Fibroblast of lung (primary cell): ENCODE data around the gene DSP. TPM values are rescaled to one million over a fixed set of nuclear protein-coding genes. Genes with fewer than 3 reads are reported as not detected.

Experiments used
- DNase-seq, 2 donors: peaks; one replicate each; pipeline versions ENCODE4 v3.0.0 to v3.0.0-alpha.2; 2010; ENCODE audit warnings: low read depth in 2 of 2
- H2AFZ ChIP-seq: 2 replicates; pipeline ENCODE4 v1.5.1; 2012; ENCODE audit warnings: low read length, control low read depth, inconsistent platforms
- H3K27ac ChIP-seq: 2 replicates; pipeline ENCODE4 v1.5.1; 2011; ENCODE audit warnings: low read length, control low read depth; ENCODE audit not compliant: insufficient read depth
- H3K27me3 ChIP-seq: 2 replicates; pipeline ENCODE4 v1.5.1; 2011; ENCODE audit warnings: mild to moderate bottlenecking, low read length; ENCODE audit not compliant: control insufficient read depth, insufficient read depth
- H3K36me3 ChIP-seq: 2 replicates; pipeline ENCODE4 v1.5.1; 2011; ENCODE audit warnings: low read length; ENCODE audit not compliant: control insufficient read depth, insufficient read depth
- H3K4me1 ChIP-seq: 2 replicates; pipeline ENCODE4 v1.5.1; 2011; ENCODE audit warnings: low read length; ENCODE audit not compliant: control insufficient read depth, insufficient read depth; ENCODE audit errors: extremely low read depth
- H3K4me2 ChIP-seq: 2 replicates; pipeline ENCODE4 v1.5.1; 2011; ENCODE audit warnings: low read length, control low read depth; ENCODE audit not compliant: insufficient read depth; ENCODE audit errors: extremely low read depth
- H3K4me3 ChIP-seq, 4 experiments: fragments of 200-600 bp in 1 of 4; sonication (generic) in 1 of 4; replicated peaks in 1 of 4; 2 replicates each; pipeline ENCODE4 v1.5.1; 2011 to 2016; ENCODE audit warnings: low read length in 4 of 4, low read depth in 3 of 4, mild to moderate bottlenecking in 3 of 4, control low read depth in 2 of 4, inconsistent platforms in 1 of 4, mixed read lengths in 1 of 4; ENCODE audit not compliant: insufficient read depth in 1 of 4; ENCODE audit errors: control extremely low read depth in 1 of 4
- H3K79me2 ChIP-seq: 2 replicates; pipeline ENCODE4 v1.5.1; 2012; ENCODE audit warnings: mild to moderate bottlenecking, low read length, inconsistent platforms; ENCODE audit not compliant: control insufficient read depth, insufficient read depth
- H3K9ac ChIP-seq: 2 replicates; pipeline ENCODE4 v1.5.1; 2011; ENCODE audit warnings: mild to moderate bottlenecking, low read length, control low read depth; ENCODE audit not compliant: insufficient read depth
- H3K9me3 ChIP-seq: 2 replicates; pipeline ENCODE4 v1.5.1; 2012; ENCODE audit warnings: low read depth, low read length; ENCODE audit not compliant: control insufficient read depth, insufficient read depth
- H4K20me1 ChIP-seq: 2 replicates; pipeline ENCODE4 v1.5.1; 2011; ENCODE audit warnings: low read length; ENCODE audit not compliant: control insufficient read depth, insufficient read depth; ENCODE audit errors: extremely low read depth
- EZH2 ChIP-seq: IDR thresholded peaks from 2 replicates; pipeline ENCODE4 v1.5.1; 2012; ENCODE audit warnings: low read length, control low read depth, mild to moderate bottlenecking; ENCODE audit errors: missing control alignments
- polyA plus RNA-seq, 2 donors: library from polyadenylated mRNA; depleted of rRNA in 1 of 2; stranded (reverse) in 1 of 2; unstranded in 1 of 2; fragments of >200 nt; gene quantifications; 2 replicates each; pipeline ENCODE4 v1.2.1, GENCODE V29; 2011 to 2012; ENCODE audit warnings: missing spikeins in 1 of 2
- total RNA-seq: library from RNA; depleted of rRNA; stranded (reverse); fragments of >200 nt; gene quantifications from 2 replicates; pipeline ENCODE4 v1.2.1, GENCODE V29; 2014
- TF ChIP-seq, protein P1 (sequence below), 2 donors: IDR thresholded peaks in 1 of 2; conservative IDR thresholded peaks in 1 of 2; 1 replicate in 1 of 2; 2 replicates in 1 of 2; pipeline ENCODE4 v1.5.1; 2011 to 2012; ENCODE audit warnings: low read length in 2 of 2, control low read depth in 1 of 2, inconsistent platforms in 1 of 2, low read depth in 1 of 2, mild to moderate bottlenecking in 1 of 2

The DSP gene
- total and polyA plus RNA-seq, 2 donors (not counting 1 experiment from before 2014, with no cell fraction given), result 3.8 TPM; not detected in 1

DNA sequence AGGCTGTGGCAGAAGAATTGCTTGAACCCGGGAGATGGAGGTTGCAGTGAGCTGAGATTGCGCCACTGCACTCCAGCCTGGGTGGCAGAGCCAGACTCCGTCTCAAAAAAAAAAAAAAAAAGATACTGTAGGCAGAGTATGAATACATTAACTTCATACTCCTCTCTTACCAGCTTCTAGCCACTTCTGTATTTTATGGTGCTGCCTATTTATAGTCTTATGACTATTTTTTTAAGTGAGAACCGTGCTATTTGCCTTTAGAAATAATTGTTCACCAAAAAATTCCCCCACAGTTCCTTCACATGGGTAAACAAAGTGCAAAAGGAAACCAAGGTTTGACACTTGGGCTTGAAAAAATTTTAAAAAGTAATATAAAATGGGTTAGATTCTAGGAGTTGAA lies 47.0 kb downstream of the DSP start:
- TF ChIP-seq EZH2, result no peak
- TF ChIP-seq, protein P1, sequence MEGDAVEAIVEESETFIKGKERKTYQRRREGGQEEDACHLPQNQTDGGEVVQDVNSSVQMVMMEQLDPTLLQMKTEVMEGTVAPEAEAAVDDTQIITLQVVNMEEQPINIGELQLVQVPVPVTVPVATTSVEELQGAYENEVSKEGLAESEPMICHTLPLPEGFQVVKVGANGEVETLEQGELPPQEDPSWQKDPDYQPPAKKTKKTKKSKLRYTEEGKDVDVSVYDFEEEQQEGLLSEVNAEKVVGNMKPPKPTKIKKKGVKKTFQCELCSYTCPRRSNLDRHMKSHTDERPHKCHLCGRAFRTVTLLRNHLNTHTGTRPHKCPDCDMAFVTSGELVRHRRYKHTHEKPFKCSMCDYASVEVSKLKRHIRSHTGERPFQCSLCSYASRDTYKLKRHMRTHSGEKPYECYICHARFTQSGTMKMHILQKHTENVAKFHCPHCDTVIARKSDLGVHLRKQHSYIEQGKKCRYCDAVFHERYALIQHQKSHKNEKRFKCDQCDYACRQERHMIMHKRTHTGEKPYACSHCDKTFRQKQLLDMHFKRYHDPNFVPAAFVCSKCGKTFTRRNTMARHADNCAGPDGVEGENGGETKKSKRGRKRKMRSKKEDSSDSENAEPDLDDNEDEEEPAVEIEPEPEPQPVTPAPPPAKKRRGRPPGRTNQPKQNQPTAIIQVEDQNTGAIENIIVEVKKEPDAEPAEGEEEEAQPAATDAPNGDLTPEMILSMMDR (conservative IDR thresholded peaks at IDR 0.05 in 1 of 2, IDR thresholded peaks at IDR 0.05 in 1 of 2; ENCODE audit: low read depth in 1 of 2, low read length in 2 of 2), result no peak
- Histone ChIP-seq H3K79me2 (peaks cover 33% of the 10 kb centered on the region), H3K27ac (no peak overlapping the region), H3K27me3 (no peaks in the 10 kb centered on the region), H3K4me3 (no peak overlapping the region), H4K20me1 (no peaks in the 10 kb centered on the region), H3K4me1 (no peaks in the 10 kb centered on the region), H3K9me3 (no peaks in the 10 kb centered on the region), H2AFZ (no peak overlapping the region), H3K9ac (no peak overlapping the region), H3K36me3 (no peaks in the 10 kb centered on the region), H3K4me2 (no peak overlapping the region)
- no peak for DNase-seq

DNA sequence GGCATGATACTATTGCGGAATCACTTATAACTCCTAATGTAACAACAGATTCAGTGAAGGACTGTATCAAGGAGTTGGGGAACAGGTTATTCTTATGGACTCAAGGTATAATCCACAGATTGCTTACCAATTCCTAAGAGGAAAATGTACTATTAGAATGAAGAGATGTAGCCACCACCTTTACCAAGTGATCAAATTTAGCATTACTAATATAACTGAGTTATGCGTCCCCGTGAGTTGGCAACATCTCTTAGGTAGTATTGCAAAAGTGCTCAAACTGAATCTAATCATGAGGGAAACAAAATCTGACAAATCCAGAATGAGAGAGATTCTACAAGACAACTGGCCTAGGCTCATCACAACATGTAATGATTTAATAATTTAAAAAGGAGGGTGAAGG lies 47.8 kb downstream of the DSP start:
- no peaks in the 10 kb centered on the region for H4K20me1 ChIP-seq
- no peaks in the 10 kb centered on the region for H3K4me1 ChIP-seq
- no peaks in the 10 kb centered on the region for H3K9me3 ChIP-seq
- no peak overlapping the region for H3K9ac ChIP-seq
- TF ChIP-seq, protein P1 (conservative IDR thresholded peaks at IDR 0.05 in 1 of 2, IDR thresholded peaks at IDR 0.05 in 1 of 2; ENCODE audit: low read depth in 1 of 2, low read length in 2 of 2), result no peak
- TF ChIP-seq EZH2, result no peak
- no peak overlapping the region for H3K4me2 ChIP-seq
- DNase-seq, result no peak
- H3K27me3 ChIP-seq, result no peaks in the 10 kb centered on the region
- no peak overlapping the region for H3K4me3 ChIP-seq
- H3K27ac ChIP-seq, result no peak overlapping the region
- H2AFZ ChIP-seq, result peak overlapping the region; percentile 54
- H3K79me2 ChIP-seq, result peaks cover 33% of the 10 kb centered on the region
- no peaks in the 10 kb centered on the region for H3K36me3 ChIP-seq

DNA sequence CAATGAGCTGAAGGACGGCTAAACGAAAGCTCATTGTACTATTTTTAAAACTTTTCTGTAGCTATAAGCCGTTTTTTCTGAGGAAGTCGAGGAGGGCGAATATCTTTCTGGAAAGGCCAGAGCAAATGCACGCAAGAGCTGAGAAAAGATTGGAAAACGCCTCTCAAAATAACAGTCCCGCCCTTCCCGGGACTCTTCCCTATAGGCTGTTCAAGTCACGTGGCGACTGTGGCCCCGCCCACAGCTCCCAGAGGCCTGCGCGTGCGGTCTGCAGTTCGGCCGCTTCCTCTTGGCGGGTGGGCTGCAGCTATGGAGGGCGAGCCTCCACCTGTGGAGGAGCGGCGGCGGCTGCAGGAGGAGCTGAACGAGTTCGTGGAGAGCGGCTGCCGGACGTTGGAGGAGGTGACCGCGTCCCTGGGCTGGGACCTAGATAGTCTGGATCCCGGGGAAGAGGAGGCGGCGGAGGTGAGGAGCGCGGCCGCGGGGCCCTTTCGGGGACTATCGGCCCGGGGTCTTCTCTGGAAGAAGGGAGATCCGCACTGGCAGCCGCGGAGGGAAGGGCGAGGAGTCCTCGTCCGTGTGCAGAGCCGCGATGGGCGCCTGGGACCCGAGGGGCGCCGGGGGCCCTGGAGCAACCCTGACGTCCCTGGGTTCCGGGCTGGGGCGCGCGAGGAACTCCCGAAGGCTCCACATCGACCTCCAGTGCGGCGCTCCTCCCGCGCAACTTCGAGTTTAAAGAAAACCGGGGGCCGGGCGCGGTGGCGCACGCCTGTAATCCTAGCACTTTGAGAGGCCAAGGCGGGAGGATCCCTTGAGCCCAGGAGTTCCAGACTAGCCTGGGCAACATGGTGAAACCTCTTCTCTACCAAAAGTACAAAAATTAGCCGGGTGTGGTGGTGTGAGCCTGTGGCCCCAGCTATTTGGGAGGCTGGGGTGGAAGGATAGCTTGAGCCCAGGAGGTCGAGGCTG lies 48.8 kb downstream of the DSP start, which contains the start of gene SNRNP48:
Gene SNRNP48, plus strand, starts transcription at position 250 of the 969 bp plus-strand sequence. Its CDS starts 60 bp downstream, at position 310.
- peak within 1 kb of the TSS; percentile 75 for H3K9ac ChIP-seq
- no peaks in the 10 kb centered on the region for H3K27me3 ChIP-seq
- no peaks in the 10 kb centered on the region for H3K9me3 ChIP-seq
- TF ChIP-seq EZH2, result no peak
- TF ChIP-seq, protein P1 (conservative IDR thresholded peaks at IDR 0.05 in 1 of 2, IDR thresholded peaks at IDR 0.05 in 1 of 2; ENCODE audit: low read depth in 1 of 2, low read length in 2 of 2), result no peak
- no peaks in the 10 kb centered on the region for H3K4me1 ChIP-seq
- peak within 1 kb of the TSS; percentile 65 for H3K27ac ChIP-seq
- peak; percentile 90 to 91 for DNase-seq
- H3K4me2 ChIP-seq, result peak within 1 kb of the TSS; percentile 91
- H3K36me3 ChIP-seq, result no peaks in the 10 kb centered on the region
- no peaks in the 10 kb centered on the region for H4K20me1 ChIP-seq
- H3K4me3 ChIP-seq, result peak within 1 kb of the TSS; percentile 83 to 93 (median 86)
- H2AFZ ChIP-seq, result peak within 1 kb of the TSS; percentile 96
- peaks cover 33% of the 10 kb centered on the region for H3K79me2 ChIP-seq
